Ovary (tissue), 10 donors: ENCODE measurements around the gene PHLPP2. TPM values are rescaled to one million over a fixed set of nuclear protein-coding genes. Genes with fewer than 3 reads are reported as not detected.

Experiments
- DNase-seq, 5 donors: peaks; one replicate each; pipeline ENCODE4 v3.0.0-alpha.2; 2019 to 2020
- H3K27ac ChIP-seq, 2 donors: fragments of 200-600 bp; one replicate each; pipeline versions ENCODE4 v1.5.1 to v1.8.0; 2019 to 2022
- H3K27me3 ChIP-seq: fragments of 200-600 bp; one replicate; pipeline ENCODE4 v1.8.0; 2022
- H3K36me3 ChIP-seq: fragments of 200-600 bp; sonication (generic); one replicate; pipeline ENCODE4 v1.5.1; 2019
- H3K4me1 ChIP-seq: one replicate; pipeline ENCODE4 v1.8.1; 2013; ENCODE audit warnings: mild to moderate bottlenecking, moderate library complexity; ENCODE audit not compliant: insufficient read depth
- H3K4me3 ChIP-seq: fragments of 200-600 bp; sonication (generic); one replicate; pipeline ENCODE4 v1.5.1; 2017
- H3K9me3 ChIP-seq, 2 donors: fragments of 200-600 bp in 1 of 2; sonication (generic) in 1 of 2; one replicate each; pipeline versions ENCODE4 v1.5.1 to v1.8.1; 2013 to 2019; ENCODE audit warnings: mild to moderate bottlenecking in 1 of 2, moderate library complexity in 1 of 2
- EP300 ChIP-seq: sonication (generic); formaldehyde crosslinking; IDR thresholded peaks from one replicate; pipeline ENCODE4 v1.6.1; 2017; ENCODE audit warnings: antibody characterized with exemption
- POLR2A ChIP-seq: fragments of 450-650 bp; IDR thresholded peaks from one replicate; pipeline ENCODE4 v1.6.1; 2017; ENCODE audit warnings: antibody characterized with exemption, mild to moderate bottlenecking, moderate library complexity
- WGBS, 3 donors: extraction: QIAGEN DNeasy Blood & Tissue Kit in 1 of 3; methylation state at CpG; one replicate each; pipeline versions ENCODE4 v1.1.5 to v1.1.7; 2013 to 2017; 5-methylcytosine and 5-hydroxymethylcytosine counted together
- intact Hi-C, 4 donors: fragments of 100-400 bp; cut with DNase I; formaldehyde crosslinking; loops; one replicate each; pipeline versions ENCODE4 v1.11.0 to v1.15.1; 2022 to 2023
- long read RNA-seq, 3 donors: library from polyadenylated mRNA in 2 of 3; unstranded in 2 of 3; transcript quantifications; one replicate each; pipeline ENCODE4 v2.0.0 and lab custom pipeline, GENCODE V29; 2021 to 2026
- polyA plus RNA-seq, 2 donors: library from polyadenylated mRNA; stranded (reverse); fragments of 200-250 nt in 1 of 2; fragments of 350-450 nt in 1 of 2; fragmentation: Illumina TruSeq in 1 of 2; extraction: RNeasy Lipid Tissue Mini Kit (QIAGEN cat#74804) in 1 of 2; gene quantifications; one replicate each; pipeline ENCODE4 v1.2.3, GENCODE V29; 2013 to 2014
- total RNA-seq, 7 donors: library from RNA; depleted of rRNA in 2 of 7; stranded (reverse); fragments of >200 nt in 2 of 7; fragmentation: NEBNext Ultra II Directional in 3 of 7; extraction: Animal tissue kit (Norgen Biotek cat#: 25700) in 3 of 7; gene quantifications; one replicate each; pipeline versions ENCODE4 v1.1.0 to v1.2.4, GENCODE V29; 2016 to 2023
- TF ChIP-seq, protein P1 (sequence below), 3 donors: fragments of 450-650 bp in 2 of 3; fragments of 200-600 bp in 1 of 3; IDR thresholded peaks; one replicate each; pipeline versions ENCODE4 v1.5.1 to v1.8.0; 2016 to 2022; ENCODE audit warnings: antibody characterized with exemption in 3 of 3, mild to moderate bottlenecking in 1 of 3
- donor health status: DM: no; HTN: no; CAD: no; lungs with moderate emphysema.
- donor health status: DM: no; HTN: no; CAD: no.
- donor health status: Bipolar disorder and iron deficiency.
- donor health status: DM: yes; HTN: yes; CAD: no.
- donor health status: DM: no; HTN: no; CAD: no.
- donor health status: DM: yes; HTN: yes; CAD: no.

Gene PHLPP2, protein sequence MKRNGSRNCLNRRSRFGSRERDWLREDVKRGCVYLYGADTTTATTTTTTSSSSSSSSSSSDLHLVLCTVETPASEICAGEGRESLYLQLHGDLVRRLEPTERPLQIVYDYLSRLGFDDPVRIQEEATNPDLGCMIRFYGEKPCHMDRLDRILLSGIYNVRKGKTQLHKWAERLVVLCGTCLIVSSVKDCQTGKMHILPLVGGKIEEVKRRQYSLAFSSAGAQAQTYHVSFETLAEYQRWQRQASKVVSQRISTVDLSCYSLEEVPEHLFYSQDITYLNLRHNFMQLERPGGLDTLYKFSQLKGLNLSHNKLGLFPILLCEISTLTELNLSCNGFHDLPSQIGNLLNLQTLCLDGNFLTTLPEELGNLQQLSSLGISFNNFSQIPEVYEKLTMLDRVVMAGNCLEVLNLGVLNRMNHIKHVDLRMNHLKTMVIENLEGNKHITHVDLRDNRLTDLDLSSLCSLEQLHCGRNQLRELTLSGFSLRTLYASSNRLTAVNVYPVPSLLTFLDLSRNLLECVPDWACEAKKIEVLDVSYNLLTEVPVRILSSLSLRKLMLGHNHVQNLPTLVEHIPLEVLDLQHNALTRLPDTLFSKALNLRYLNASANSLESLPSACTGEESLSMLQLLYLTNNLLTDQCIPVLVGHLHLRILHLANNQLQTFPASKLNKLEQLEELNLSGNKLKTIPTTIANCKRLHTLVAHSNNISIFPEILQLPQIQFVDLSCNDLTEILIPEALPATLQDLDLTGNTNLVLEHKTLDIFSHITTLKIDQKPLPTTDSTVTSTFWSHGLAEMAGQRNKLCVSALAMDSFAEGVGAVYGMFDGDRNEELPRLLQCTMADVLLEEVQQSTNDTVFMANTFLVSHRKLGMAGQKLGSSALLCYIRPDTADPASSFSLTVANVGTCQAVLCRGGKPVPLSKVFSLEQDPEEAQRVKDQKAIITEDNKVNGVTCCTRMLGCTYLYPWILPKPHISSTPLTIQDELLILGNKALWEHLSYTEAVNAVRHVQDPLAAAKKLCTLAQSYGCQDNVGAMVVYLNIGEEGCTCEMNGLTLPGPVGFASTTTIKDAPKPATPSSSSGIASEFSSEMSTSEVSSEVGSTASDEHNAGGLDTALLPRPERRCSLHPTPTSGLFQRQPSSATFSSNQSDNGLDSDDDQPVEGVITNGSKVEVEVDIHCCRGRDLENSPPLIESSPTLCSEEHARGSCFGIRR (N-terminal part only)
- 10 to 100 TPM; 10.1 to 19.0 (median 11.2) TPM for total RNA-seq
- polyA plus RNA-seq = 1 to 10 TPM; 3.5 to 8.4 TPM
- long read RNA-seq, donor 1, partial matches to known transcripts = 0 of 2 reads
- long read RNA-seq, donor 1, other reads (novel, unspliced or antisense) = 2 of 2 reads
- long read RNA-seq, donor 2, partial matches to known transcripts = 11 of 11 reads
- long read RNA-seq, donor 2, other reads (novel, unspliced or antisense) = 0 of 11 reads
- long read RNA-seq, donor 3, full-length matches to known transcripts = 1 of 9 reads
- long read RNA-seq, donor 3, partial matches to known transcripts = 1 of 9 reads
- long read RNA-seq, donor 3, other reads (novel, unspliced or antisense) = 7 of 9 reads

DNA sequence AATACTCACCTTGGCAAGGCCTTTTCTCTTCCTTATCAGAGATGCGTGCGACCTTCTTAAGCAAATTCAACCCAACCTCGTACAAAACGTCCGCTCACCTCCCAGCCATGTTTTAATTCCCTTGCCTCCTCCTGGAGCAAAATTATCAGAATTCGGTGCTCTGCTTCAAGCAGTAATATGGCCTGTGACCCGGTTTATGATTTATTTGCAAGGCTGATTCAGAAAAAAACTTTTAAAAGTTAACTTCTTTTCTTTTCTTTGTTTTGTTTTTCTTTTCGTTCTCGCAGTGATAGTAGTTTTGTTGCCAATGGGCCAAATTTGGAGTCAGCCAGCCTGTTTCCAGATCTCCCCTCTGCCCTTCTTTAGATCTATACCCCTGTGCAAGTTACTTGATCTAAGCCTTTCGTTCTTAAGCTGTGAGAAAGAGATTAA lies at the start of gene PHLPP2:
PHLPP2 (minus strand) TSS at position 382 of the 432 bp plus-strand sequence. CDS start 9,906 bp downstream, outside the sequence.
- TF ChIP-seq, protein P1, sequence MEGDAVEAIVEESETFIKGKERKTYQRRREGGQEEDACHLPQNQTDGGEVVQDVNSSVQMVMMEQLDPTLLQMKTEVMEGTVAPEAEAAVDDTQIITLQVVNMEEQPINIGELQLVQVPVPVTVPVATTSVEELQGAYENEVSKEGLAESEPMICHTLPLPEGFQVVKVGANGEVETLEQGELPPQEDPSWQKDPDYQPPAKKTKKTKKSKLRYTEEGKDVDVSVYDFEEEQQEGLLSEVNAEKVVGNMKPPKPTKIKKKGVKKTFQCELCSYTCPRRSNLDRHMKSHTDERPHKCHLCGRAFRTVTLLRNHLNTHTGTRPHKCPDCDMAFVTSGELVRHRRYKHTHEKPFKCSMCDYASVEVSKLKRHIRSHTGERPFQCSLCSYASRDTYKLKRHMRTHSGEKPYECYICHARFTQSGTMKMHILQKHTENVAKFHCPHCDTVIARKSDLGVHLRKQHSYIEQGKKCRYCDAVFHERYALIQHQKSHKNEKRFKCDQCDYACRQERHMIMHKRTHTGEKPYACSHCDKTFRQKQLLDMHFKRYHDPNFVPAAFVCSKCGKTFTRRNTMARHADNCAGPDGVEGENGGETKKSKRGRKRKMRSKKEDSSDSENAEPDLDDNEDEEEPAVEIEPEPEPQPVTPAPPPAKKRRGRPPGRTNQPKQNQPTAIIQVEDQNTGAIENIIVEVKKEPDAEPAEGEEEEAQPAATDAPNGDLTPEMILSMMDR (IDR thresholded peaks at IDR 0.05) = no peak
- TF ChIP-seq EP300 (no peak), POLR2A (no peak)

GRCh38 chr16:71771571-71771970 lies 47.1 kb upstream of the PHLPP2 start:
- no peak for DNase-seq
- intact Hi-C loops = no loop called here
- TF ChIP-seq EP300 (no peak), POLR2A (no peak)
- TF ChIP-seq, protein P1 (IDR thresholded peaks at IDR 0.05) = no peak

More for the DNA sequence above, at the start of gene PHLPP2:
- intact Hi-C loops = no loop called here
- no peak for DNase-seq
- no peaks in the 10 kb centered on the region for H3K36me3 ChIP-seq
- H3K4me3 ChIP-seq = peak within 1 kb of the TSS; percentile 70
- peaks cover 4% of the 10 kb centered on the region for H3K4me1 ChIP-seq
- 5 to 11% (median 8%) methylated on average over 10 of the region's 10 CpGs for WGBS, 3 donors
- no peaks in the 10 kb centered on the region for H3K9me3 ChIP-seq
- H3K27ac ChIP-seq = peak within 1 kb of the TSS; percentile 90 to 95
- no peaks in the 10 kb centered on the region for H3K27me3 ChIP-seq

GRCh38 chr16:71769222-71769621 lies 44.7 kb upstream of the PHLPP2 start:
- H3K27ac ChIP-seq = no peak overlapping the region
- H3K36me3 ChIP-seq = no peaks in the 10 kb centered on the region
- TF ChIP-seq POLR2A = no peak
- TF ChIP-seq, protein P1 (IDR thresholded peaks at IDR 0.05) = no peak
- TF ChIP-seq EP300 = no peak
- DNase-seq = no peak
- intact Hi-C loops = no loop called here
- 72 to 90% (median 82%) methylated on average over 1 of the region's 1 CpG for WGBS, 3 donors
- H3K4me1 ChIP-seq = no peaks in the 10 kb centered on the region
- H3K27me3 ChIP-seq = no peaks in the 10 kb centered on the region
- no peaks in the 10 kb centered on the region for H3K9me3 ChIP-seq
- no peak overlapping the region for H3K4me3 ChIP-seq

More at GRCh38 chr16:71771571-71771970, 47.1 kb upstream of the PHLPP2 start:
- H3K9me3 ChIP-seq = no peaks in the 10 kb centered on the region
- no peak overlapping the region for H3K27ac ChIP-seq
- no peaks in the 10 kb centered on the region for H3K27me3 ChIP-seq
- H3K4me3 ChIP-seq = no peak overlapping the region
- no peaks in the 10 kb centered on the region for H3K4me1 ChIP-seq
- H3K36me3 ChIP-seq = no peaks in the 10 kb centered on the region
